Keratinocyte (primary cell): ENCODE results near the gene ZNF576.

Source experiments
- EZH2 ChIP-seq: IDR thresholded peaks from one replicate; pipeline ENCODE4 v1.6.1; 2012; ENCODE audit warnings: inconsistent platforms, mild to moderate bottlenecking, low read length, moderate library complexity
- TF ChIP-seq, protein P1 (sequence below), 3 experiments: IDR thresholded peaks in 1 of 3; conservative IDR thresholded peaks in 1 of 3; optimal IDR thresholded peaks in 1 of 3; 2 replicates in 2 of 3; 3 replicates in 1 of 3; pipeline versions ENCODE3 to v1.5.1; 2011; ENCODE audit warnings: low read length in 3 of 3, mild to moderate bottlenecking in 3 of 3, moderate library complexity in 2 of 3, control low read depth in 1 of 3, inconsistent platforms in 1 of 3; ENCODE audit not compliant: insufficient read depth in 2 of 3; ENCODE audit errors: extremely low read depth in 1 of 3

DNA sequence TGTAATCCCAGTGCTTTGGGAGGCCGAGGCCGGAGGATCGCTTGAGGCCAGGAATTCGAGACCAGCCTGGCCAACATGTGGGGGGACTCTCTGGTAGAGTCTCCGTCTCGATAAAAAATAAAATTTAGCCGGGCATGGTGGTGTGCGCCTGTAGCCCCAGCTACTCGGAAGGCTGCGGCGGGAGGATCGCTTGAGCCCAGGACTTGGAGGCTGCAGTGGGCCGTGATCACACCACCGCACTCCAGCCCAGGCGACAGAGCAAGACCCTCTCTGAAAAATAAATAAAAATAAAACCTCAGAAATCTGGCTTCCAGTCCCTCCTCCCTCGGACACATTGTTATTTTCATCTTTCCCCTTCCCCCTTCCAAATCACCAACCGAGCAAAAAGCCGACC lies 793 bp upstream of the ZNF576 start:
- TF ChIP-seq, protein P1, sequence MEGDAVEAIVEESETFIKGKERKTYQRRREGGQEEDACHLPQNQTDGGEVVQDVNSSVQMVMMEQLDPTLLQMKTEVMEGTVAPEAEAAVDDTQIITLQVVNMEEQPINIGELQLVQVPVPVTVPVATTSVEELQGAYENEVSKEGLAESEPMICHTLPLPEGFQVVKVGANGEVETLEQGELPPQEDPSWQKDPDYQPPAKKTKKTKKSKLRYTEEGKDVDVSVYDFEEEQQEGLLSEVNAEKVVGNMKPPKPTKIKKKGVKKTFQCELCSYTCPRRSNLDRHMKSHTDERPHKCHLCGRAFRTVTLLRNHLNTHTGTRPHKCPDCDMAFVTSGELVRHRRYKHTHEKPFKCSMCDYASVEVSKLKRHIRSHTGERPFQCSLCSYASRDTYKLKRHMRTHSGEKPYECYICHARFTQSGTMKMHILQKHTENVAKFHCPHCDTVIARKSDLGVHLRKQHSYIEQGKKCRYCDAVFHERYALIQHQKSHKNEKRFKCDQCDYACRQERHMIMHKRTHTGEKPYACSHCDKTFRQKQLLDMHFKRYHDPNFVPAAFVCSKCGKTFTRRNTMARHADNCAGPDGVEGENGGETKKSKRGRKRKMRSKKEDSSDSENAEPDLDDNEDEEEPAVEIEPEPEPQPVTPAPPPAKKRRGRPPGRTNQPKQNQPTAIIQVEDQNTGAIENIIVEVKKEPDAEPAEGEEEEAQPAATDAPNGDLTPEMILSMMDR (optimal IDR thresholded peaks at IDR 0.05 in 1 of 3, IDR thresholded peaks at IDR 0.05 in 1 of 3, conservative IDR thresholded peaks at IDR 0.05 in 1 of 3; ENCODE audit: extremely low read depth in 1 of 3, insufficient read depth in 2 of 3, low read length in 3 of 3), result no peak
- TF ChIP-seq EZH2, result no peak
